Measurements from ENCODE around the gene APOE.
"Not testable (repeated sequence)": the region's sequence is repeated elsewhere in the genome, so short reads cannot be mapped to it uniquely, and the experiment has no call there.

The APOE gene

GRCh38 chr19:44905437-44906160 lies at the start of gene APOE:
Gene APOE, plus strand, starts transcription at chr19:44905796. Its CDS starts 829 bp downstream, at chr19:44906625.
- DNase-seq, result no peak

DNA sequence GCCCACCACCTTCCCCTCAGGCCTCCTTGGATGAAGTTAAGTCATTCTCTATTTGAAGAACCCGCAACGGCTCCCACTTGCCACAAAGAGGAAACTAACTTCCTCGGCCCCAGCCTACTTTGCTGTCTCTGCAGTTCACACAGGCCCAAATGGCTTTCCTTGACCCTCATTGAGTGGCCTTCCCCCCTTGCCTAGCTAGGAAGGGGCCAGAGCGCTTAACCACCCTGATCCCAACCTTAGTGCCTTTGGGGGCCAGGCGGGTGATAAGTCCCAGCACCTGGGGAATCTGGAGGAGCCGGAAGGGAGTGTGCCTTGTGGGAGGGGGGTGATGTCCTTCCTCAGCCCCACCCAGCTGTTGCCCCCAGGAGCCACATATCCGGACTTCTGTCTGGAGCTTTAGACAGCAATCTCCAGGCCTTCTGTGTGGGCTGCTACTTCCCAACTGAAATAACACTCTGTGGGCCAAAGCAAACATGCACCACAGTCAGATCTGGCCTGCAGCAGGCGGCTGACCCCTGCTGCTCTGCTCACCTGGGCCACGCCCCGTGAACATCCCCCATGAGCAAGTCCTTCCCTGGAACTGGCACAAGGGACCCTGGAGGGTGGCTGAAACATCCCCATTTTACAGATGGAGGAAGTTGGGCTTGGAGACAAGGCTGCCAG lies 49.0 kb upstream of the APOE start:
- DNase-seq, result no peak

DNA sequence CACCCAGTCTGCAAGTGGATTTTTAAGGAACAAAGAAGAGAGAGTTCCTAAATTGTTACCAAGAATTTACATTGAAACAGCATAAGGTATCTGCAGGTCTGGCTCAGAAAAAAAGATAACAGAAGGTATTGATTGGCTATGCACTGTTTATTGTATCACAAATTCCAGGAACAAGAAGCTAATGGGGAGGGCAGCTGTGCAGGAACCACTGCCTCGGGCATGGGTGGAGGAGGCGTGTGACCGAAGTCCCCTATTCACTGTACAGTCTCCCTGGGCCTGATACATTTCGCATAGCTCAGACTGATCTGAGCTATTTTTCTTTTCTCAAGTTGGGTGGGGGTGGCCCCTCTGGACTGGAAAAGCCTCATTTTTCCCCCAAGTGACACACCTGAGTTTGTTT lies 47.8 kb upstream of the APOE start:
- no peak for DNase-seq

GRCh38 chr19:44861576-44861975 lies 44.0 kb upstream of the APOE start:
- DNase-seq, result not testable (repeated sequence)

- DNase-seq, result no peak
These were observed 41.6 kb upstream of the APOE start for GRCh38 chr19:44863990-44864389.

- no peak for DNase-seq
These were observed 40.3 kb upstream of the APOE start for GRCh38 chr19:44865196-44865767.

GRCh38 chr19:44866664-44867063 lies 38.9 kb upstream of the APOE start:
- DNase-seq, result no peak

DNA sequence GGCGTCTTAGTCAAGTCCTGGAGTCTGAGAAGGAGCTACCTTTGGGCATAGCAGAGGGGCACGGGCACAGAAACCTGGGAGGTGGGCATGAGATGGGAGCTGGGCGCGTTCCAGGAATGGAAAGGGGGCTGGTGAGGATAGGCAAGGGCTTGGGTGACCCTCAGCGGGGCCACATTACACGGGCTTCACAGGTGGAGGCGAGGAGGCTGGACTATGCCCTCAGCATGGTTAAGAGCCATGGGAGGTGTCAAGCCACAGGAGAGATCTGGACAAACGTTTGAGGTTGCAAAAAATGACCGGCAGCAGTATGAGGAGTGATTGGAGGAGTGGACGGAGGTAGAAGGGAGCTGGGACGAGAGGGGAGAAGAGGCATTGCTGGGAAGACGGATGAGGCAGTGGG lies 38.0 kb upstream of the APOE start:
- no peak for DNase-seq

GRCh38 chr19:44869733-44870470 lies 35.7 kb upstream of the APOE start:
- no peak for DNase-seq

GRCh38 chr19:44871809-44872208 lies 33.8 kb upstream of the APOE start:
- no peak for DNase-seq

- no peak for DNase-seq
These were observed 32.9 kb upstream of the APOE start for GRCh38 chr19:44872661-44873060.

DNA sequence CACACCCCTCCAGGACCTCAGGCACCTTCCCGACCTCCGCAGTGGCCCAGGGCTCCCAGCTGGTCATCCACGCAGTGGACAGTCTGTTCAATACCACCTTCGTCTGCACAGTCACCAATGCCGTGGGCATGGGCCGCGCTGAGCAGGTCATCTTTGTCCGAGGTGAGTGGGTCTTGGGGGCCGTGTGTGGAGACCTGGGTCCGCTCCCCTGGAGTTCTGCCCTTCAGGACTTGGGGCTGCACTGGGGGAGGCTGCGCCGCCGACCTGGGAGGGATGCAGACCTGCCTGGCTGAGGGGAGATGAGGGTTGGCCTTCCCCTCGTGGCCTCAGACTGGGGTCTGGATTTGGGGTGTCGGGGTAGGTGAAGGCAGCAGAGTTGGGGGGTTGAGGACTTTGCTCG lies 31.3 kb upstream of the APOE start:
- no peak for DNase-seq

GRCh38 chr19:44875666-44876451 lies 29.7 kb upstream of the APOE start:
- DNase-seq, result no peak

GRCh38 chr19:44876930-44877535 lies 28.6 kb upstream of the APOE start:
- DNase-seq, result no peak

DNA sequence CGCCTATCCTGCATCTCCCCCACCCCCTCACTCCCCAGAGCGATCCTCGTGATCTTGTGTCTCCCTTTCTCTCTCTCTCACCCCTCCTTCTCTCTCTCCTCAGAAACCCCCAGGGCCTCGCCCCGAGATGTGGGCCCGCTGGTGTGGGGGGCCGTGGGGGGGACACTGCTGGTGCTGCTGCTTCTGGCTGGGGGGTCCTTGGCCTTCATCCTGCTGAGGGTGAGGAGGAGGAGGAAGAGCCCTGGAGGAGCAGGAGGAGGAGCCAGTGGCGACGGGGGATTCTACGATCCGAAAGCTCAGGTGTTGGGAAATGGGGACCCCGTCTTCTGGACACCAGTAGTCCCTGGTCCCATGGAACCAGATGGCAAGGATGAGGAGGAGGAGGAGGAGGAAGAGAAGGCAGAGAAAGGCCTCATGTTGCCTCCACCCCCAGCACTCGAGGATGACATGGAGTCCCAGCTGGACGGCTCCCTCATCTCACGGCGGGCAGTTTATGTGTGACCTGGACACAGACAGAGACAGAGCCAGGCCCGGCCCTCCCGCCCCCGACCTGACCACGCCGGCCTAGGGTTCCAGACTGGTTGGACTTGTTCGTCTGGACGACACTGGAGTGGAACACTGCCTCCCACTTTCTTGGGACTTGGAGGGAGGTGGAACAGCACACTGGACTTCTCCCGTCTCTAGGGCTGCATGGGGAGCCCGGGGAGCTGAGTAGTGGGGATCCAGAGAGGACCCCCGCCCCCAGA lies 27.3 kb upstream of the APOE start:
- no peak for DNase-seq

GRCh38 chr19:44879309-44880065 lies 26.1 kb upstream of the APOE start:
- no peak for DNase-seq

DNA sequence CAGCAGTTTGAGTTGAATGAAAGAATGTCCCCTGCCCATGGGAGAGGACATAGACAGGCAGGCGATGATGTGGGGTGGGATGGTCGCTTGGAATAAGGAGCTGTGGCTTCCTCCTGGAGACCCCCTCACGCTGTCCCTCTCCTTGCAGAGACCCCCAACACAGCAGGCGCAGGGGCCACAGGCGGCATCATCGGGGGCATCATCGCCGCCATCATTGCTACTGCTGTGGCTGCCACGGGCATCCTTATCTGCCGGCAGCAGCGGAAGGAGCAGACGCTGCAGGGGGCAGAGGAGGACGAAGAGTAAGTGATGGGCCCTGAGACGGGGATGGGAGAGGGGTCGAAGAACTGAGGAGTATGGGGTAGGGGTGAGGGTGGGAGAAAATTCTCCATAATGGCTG lies 23.5 kb upstream of the APOE start:
- no peak for DNase-seq

DNA sequence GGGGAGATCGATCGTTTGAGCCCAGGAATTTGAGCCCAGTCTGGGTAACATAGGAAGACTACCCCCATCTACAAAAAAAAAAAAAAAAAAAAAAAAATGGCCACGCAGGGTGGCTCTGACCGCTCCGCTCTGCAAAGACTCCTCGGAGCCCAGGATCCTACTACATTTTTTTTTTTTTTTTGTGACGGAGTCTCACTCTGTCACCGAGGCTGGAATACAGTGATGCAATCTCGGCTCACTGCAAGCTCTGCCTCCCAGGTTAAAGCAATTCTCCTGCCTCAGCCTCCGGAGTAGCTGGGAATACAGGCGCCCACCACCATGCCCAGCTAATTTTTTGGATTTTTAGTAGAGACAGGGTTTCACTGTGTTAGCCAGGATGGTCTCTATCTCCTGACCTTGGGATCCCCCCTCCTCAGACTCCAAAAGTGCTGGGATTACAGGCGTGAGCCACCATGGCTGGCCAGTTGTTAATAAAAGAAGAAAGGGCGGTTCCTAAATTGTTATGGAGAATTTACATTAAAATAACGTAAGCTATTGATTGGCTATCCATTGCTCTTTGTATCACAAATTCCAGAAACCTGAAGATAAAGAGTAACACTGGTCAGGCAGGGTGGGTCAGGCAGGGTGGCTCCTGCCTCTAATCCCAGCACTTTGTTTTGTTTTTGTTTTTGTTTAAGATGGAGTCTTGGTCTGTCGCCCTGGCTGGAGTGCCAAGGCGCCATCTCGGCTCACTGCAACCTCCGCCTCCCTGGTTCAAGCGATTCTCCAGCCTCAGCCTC lies 22.8 kb upstream of the APOE start:
- DNase-seq, result not testable (repeated sequence)

DNA sequence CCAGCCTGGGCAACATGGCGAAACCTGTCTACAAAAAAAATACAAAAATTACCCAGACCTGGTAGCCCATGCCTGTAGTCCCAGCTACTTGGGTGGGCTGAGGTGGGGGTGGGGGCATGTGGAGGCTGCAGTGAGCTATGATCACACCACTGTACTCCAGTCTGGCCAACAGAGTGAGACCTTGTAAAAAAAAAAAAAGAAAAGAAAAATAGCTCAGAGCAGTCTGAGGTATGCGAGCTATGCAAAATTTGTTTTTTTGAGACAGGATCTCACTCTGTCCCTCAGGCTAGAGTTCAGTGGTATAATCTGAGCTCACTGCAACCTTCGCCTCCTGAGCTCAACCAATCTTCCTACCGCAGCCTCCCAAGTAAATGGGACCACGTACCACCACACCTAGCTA lies 21.7 kb upstream of the APOE start:
- DNase-seq, result no peak

DNA sequence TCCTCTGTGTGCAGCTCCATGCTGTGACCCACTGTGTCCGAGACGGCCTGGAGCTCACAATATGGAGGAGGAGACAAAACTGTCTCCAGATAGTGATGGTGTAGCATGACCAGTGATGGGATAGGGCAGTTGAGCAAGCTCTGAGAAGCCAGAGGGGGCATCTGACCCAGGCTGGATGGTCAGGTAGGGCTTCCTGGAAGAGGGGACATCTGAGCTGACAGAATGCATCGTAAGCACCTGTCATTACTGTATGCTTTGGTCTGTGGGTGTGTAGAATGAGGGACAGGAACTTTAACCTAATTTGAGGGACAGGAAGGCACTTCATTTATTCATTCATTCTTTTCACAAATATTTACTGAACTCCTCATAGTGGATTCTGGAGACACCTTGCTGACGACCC lies 21.0 kb upstream of the APOE start:
- DNase-seq, result no peak

Data from HCEC 1CT (cell line).